Measurements from ENCODE around the gene NUCKS1. TPM values are rescaled to one million over a fixed set of nuclear protein-coding genes. Genes with fewer than 3 reads are reported as not detected.
A peak's percentile ranks its signal among the peaks of the same experiment; 100 is the strongest.

NUCKS1 gene
- total RNA-seq, 1 experiment from 2014 or later, result 427 TPM

- Histone ChIP-seq H3K4me2 (ENCODE audit: insufficient read depth, insufficient read length, low read length) (no peak overlapping the region), H3T11ph (ENCODE audit: low read length) (no peak overlapping the region), H3K9me3 (ENCODE audit: control insufficient read depth, low read depth, low read length) (no peaks in the 10 kb centered on the region), H2BK15ac (ENCODE audit: low read depth, low read length) (no peak overlapping the region), H4K91ac (ENCODE audit: insufficient read length, low read depth, low read length) (peak overlapping the region; percentile 4), H2BK20ac (ENCODE audit: low read depth, low read length, poor library complexity, severe bottlenecking) (no peak overlapping the region), H3K79me2 (ENCODE audit: insufficient read depth, low read length) (no peaks in the 10 kb centered on the region; the same call in 1 of the 2 replicates), H2BK120ac (ENCODE audit: low read depth, low read length, poor library complexity, severe bottlenecking) (no peak overlapping the region), H4K8ac (replicated peaks; ENCODE audit: insufficient read length, low read depth, low read length) (no peak overlapping the region), H3K79me1 (ENCODE audit: insufficient read depth, low read depth, low read length, poor library complexity, severe bottlenecking) (no peaks in the 10 kb centered on the region), H4K5ac (ENCODE audit: insufficient read length, low read depth, low read length) (no peak overlapping the region), H3K56ac (ENCODE audit: insufficient read length, low read depth, low read length) (no peak overlapping the region), H2AFZ (ENCODE audit: low read length) (no peak overlapping the region), H3K14ac (ENCODE audit: insufficient read depth, low read length) (0 out of 2 replicates have a peak overlapping the region, but pooled peaks have one; percentile 19), H3K9ac (ENCODE audit: extremely low read depth, insufficient read length, low read length) (no peak overlapping the region), H3K18ac (ENCODE audit: insufficient read length, low read depth, low read length) (no peak overlapping the region), H3K27ac (ENCODE audit: insufficient read length, low read depth, low read length) (no peak overlapping the region), H3K27me3 (ENCODE audit: insufficient read depth, low read length) (no peaks in the 10 kb centered on the region), H3K23ac (ENCODE audit: insufficient read length, low read depth, low read length) (no peak overlapping the region), H3K23me2 (ENCODE audit: insufficient read length, low read depth, low read length, poor library complexity, severe bottlenecking) (no peaks in the 10 kb centered on the region), H3K4me1 (ENCODE audit: insufficient read depth, low read length) (peaks cover 17% of the 10 kb centered on the region; the same call in 1 of the 2 replicates), H4K20me1 (ENCODE audit: control insufficient read depth, insufficient read depth, insufficient read length) (no peaks in the 10 kb centered on the region), H3K4ac (ENCODE audit: low read depth, low read length) (no peak overlapping the region), H2BK12ac (ENCODE audit: insufficient read length, low read depth, low read length) (no peak overlapping the region), H2BK5ac (ENCODE audit: insufficient read length, low read length) (no peak overlapping the region), H2AK5ac (ENCODE audit: insufficient read length, low read length) (no peak overlapping the region)
- no peak for DNase-seq
- TF ChIP-seq CTCF (conservative IDR thresholded peaks at IDR 0.05), result no peak
- H3K36me3 Mint-ChIP-seq (ENCODE audit: insufficient read depth in 1 of 3, low read depth in 3 of 3), result no peaks in the 10 kb centered on the region; a peak in 2 of 7 replicates
- peak overlapping the region in 2 of 3 experiments; percentile 51 to 95; a peak in 5 of 7 replicates for H3K27ac Mint-ChIP-seq
- no CpG with 5 or more reads among the region's 4 CpGs for WGBS (ENCODE audit: extremely low coverage, insufficient read length, low lambda C conversion rate)
- H3K27me3 Mint-ChIP-seq (ENCODE audit: low read depth), result no peaks in the 10 kb centered on the region
- H3K9me3 Mint-ChIP-seq, result no peaks in the 10 kb centered on the region
- peaks cover 83 to 84% of the 10 kb centered on the region in 2 experiments for H3K4me1 Mint-ChIP-seq
- no peak overlapping the region for H3K4me3 Mint-ChIP-seq
These were observed 77.0 kb downstream of the NUCKS1 start for GRCh38 chr1:205672970-205673369.

Data from H9 (cell line).